Measurements from ENCODE around the gene TMEM207.

DNA sequence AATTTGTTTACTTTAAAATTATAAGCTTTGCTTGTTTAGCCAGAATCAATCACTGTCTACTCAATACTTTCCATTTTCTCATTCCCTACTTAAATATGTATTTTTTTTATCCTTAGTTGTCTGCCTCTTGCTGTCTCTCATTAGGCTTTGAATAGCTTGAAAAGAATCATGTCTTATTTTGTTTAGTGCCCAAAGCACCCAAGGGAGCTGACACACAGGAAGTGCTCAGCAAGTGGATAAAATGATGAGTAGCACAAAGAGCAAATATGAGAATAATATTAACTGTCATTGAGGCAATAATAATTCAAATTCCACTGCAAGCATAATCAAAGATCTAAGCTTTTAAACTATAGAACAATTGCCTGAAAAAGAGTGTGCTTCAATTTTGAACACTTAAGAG is 45.2 kb upstream of the TMEM207 start:
- TF ChIP-seq, protein P1, sequence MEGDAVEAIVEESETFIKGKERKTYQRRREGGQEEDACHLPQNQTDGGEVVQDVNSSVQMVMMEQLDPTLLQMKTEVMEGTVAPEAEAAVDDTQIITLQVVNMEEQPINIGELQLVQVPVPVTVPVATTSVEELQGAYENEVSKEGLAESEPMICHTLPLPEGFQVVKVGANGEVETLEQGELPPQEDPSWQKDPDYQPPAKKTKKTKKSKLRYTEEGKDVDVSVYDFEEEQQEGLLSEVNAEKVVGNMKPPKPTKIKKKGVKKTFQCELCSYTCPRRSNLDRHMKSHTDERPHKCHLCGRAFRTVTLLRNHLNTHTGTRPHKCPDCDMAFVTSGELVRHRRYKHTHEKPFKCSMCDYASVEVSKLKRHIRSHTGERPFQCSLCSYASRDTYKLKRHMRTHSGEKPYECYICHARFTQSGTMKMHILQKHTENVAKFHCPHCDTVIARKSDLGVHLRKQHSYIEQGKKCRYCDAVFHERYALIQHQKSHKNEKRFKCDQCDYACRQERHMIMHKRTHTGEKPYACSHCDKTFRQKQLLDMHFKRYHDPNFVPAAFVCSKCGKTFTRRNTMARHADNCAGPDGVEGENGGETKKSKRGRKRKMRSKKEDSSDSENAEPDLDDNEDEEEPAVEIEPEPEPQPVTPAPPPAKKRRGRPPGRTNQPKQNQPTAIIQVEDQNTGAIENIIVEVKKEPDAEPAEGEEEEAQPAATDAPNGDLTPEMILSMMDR (conservative IDR thresholded peaks at IDR 0.05; ENCODE audit: low read length): no peak
- no peak for TF ChIP-seq EZH2phosphoT487 (IDR thresholded peaks at IDR 0.05; ENCODE audit: borderline replicate concordance)

Data from Loucy (cell line).